DOHH2 (cell line): ENCODE results near the gene METTL8.

Experiments used
- H3F3A ChIP-seq: fragments of 200-600 bp; sonication (generic), shearing (Covaris generic); 2 replicates; pipeline ENCODE4 v1.6.0; 2016; ENCODE audit warnings: antibody characterized with exemption, mild to moderate bottlenecking; ENCODE audit not compliant: control insufficient read depth, insufficient read depth
- H3K27ac ChIP-seq: fragments of 200-600 bp; sonication (generic); 2 replicates; pipeline ENCODE4 v1.5.1; 2014; ENCODE audit warnings: low read depth, mild to moderate bottlenecking, low read length, moderate library complexity
- H3K27me3 ChIP-seq: fragments of 200-600 bp; sonication (generic); 2 replicates; pipeline ENCODE4 v1.6.1; 2014; ENCODE audit warnings: mild to moderate bottlenecking, low read length, mixed read lengths; ENCODE audit not compliant: control insufficient read depth
- H3K36me3 ChIP-seq: fragments of 200-600 bp; sonication (generic); 2 replicates; pipeline ENCODE4 v1.6.1; 2014; ENCODE audit warnings: mild to moderate bottlenecking, low read length, moderate library complexity, mixed read lengths; ENCODE audit not compliant: control insufficient read depth
- H3K4me1 ChIP-seq: fragments of 200-600 bp; sonication (generic); 2 replicates; pipeline ENCODE4 v1.6.1; 2014; ENCODE audit warnings: mild to moderate bottlenecking, low read length, mixed read lengths; ENCODE audit not compliant: control insufficient read depth
- H3K4me2 ChIP-seq: fragments of 200-600 bp; sonication (generic); 2 replicates; pipeline ENCODE4 v1.6.0; 2014; ENCODE audit warnings: mild to moderate bottlenecking, low read length, moderate library complexity
- H3K4me3 ChIP-seq: fragments of 200-600 bp; sonication (generic); 2 replicates; pipeline ENCODE4 v1.5.1; 2014; ENCODE audit warnings: mild to moderate bottlenecking, low read length, mixed read lengths
- H3K79me2 ChIP-seq: fragments of 200-600 bp; sonication (generic); 2 replicates; pipeline ENCODE4 v1.6.1; 2014; ENCODE audit warnings: mild to moderate bottlenecking, low read length, mixed read lengths; ENCODE audit not compliant: control insufficient read depth
- H3K9me2 ChIP-seq: fragments of 200-600 bp; sonication (generic); replicated peaks from 2 replicates; pipeline ENCODE4 v1.6.1; 2014; ENCODE audit warnings: mild to moderate bottlenecking, low read length, mixed read lengths; ENCODE audit not compliant: control insufficient read depth
- H3K9me3 ChIP-seq: fragments of 200-600 bp; sonication (generic); 2 replicates; pipeline ENCODE4 v1.6.1; 2014; ENCODE audit warnings: antibody characterized with exemption, low read length, mixed read lengths; ENCODE audit not compliant: control insufficient read depth, insufficient read depth
- H4K20me1 ChIP-seq: fragments of 200-600 bp; sonication (generic); 2 replicates; pipeline ENCODE4 v1.6.0; 2014; ENCODE audit warnings: low read depth, mild to moderate bottlenecking, antibody characterized with exemption, low read length, moderate library complexity; ENCODE audit not compliant: control insufficient read depth, insufficient read depth
- CTCF ChIP-seq: fragments of 200-600 bp; sonication (generic); IDR thresholded peaks from one replicate; pipeline ENCODE4 v1.5.1; 2014; ENCODE audit warnings: antibody characterized with exemption, mild to moderate bottlenecking, low read depth, low read length; ENCODE audit not compliant: poor library complexity, severe bottlenecking
- EZH2phosphoT487 ChIP-seq: fragments of 200-600 bp; sonication (generic); IDR thresholded peaks from 2 replicates; pipeline ENCODE4 v1.6.1; 2017; ENCODE audit warnings: borderline replicate concordance, mild to moderate bottlenecking, antibody characterized with exemption, low read length, moderate library complexity, mixed read lengths

METTL8 gene

DNA sequence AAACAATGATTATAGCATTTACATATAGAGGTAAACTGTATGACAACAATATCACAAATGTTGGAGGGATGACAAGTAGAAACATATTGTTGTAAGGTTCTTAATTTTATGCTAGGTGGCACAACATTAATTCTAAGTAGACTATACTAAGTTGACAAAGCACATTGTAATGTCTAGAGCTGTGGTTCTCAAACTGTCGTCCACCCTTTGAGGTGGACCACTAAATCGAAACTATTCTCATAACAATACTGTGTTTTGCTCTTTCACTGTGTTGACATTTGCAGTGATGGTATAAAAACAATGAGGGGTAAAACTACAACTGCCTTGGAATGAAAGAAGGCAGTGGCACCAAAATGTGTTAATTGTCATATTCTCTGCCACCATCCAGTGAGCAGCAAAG lies 66.1 kb downstream of the METTL8 start:
- H3K9me2 ChIP-seq = no peaks in the 10 kb centered on the region
- H3K36me3 ChIP-seq = no peaks in the 10 kb centered on the region
- H4K20me1 ChIP-seq = no peaks in the 10 kb centered on the region
- H3K27me3 ChIP-seq = no peaks in the 10 kb centered on the region
- TF ChIP-seq EZH2phosphoT487 = no peak
- TF ChIP-seq CTCF = no peak
- H3K4me2 ChIP-seq = no peak overlapping the region
- 0 out of 2 replicates have a peak, but pooled peaks cover 2% of the 10 kb centered on the region for H3F3A ChIP-seq
- H3K79me2 ChIP-seq = no peaks in the 10 kb centered on the region
- no peak overlapping the region for H3K27ac ChIP-seq
- H3K4me1 ChIP-seq = no peaks in the 10 kb centered on the region
- H3K9me3 ChIP-seq = no peaks in the 10 kb centered on the region
- no peak overlapping the region for H3K4me3 ChIP-seq

DNA sequence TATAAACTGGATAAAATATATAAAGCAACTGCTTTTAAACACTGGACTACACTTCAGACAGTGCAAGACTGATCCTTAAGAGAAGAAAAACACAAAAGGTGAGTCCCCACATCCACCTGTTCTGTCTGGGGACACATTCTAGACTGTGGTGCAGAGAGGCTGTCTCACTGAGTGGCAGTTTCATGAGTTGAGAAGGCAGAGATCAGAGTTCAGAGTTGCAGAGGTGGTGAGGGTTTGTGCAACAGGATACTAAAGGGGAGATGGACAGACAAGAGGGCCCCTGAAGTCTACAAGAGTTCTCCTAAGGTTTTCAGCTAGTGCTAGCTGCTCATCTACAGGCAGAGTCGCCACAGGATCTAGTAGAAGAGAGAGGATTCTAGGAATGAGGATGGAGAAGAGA lies 68.0 kb downstream of the METTL8 start:
- Histone ChIP-seq H3K27me3 (no peaks in the 10 kb centered on the region), H3K27ac (no peak overlapping the region), H3K9me3 (no peaks in the 10 kb centered on the region), H3F3A (0 out of 2 replicates have a peak, but pooled peaks cover under 1% of the 10 kb centered on the region), H3K79me2 (no peaks in the 10 kb centered on the region), H3K4me2 (no peak overlapping the region), H3K9me2 (no peaks in the 10 kb centered on the region), H4K20me1 (no peaks in the 10 kb centered on the region), H3K36me3 (no peaks in the 10 kb centered on the region), H3K4me3 (no peak overlapping the region), H3K4me1 (peaks cover 9% of the 10 kb centered on the region)
- no peak for TF ChIP-seq EZH2phosphoT487
- no peak for TF ChIP-seq CTCF

DNA sequence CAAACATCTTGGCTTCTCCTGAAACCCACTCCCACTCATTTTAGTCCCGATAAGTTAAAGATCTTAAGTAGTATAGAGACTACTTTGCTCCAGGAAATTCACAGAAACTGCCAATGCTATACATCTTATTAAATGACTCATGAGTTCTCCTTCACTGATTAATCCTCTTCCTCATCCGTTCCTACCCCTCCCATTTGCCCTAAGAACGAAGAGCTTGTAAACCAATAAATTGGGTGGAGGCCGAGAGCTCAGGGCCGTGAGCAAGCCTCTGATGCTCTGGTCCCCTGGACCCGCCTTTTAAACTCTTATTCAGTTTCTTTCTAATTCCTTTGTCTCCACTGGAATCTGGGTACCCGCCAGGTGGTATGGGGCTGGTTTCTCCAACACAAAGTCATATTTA lies 68.6 kb downstream of the METTL8 start:
- no peaks in the 10 kb centered on the region for H4K20me1 ChIP-seq
- H3K36me3 ChIP-seq = peaks cover under 1% of the 10 kb centered on the region; the same call in 1 of the 2 replicates
- H3F3A ChIP-seq = no peaks in the 10 kb centered on the region
- H3K27me3 ChIP-seq = no peaks in the 10 kb centered on the region
- H3K27ac ChIP-seq = no peak overlapping the region
- H3K4me3 ChIP-seq = no peak overlapping the region
- peaks cover 9% of the 10 kb centered on the region for H3K4me1 ChIP-seq
- H3K79me2 ChIP-seq = no peaks in the 10 kb centered on the region
- TF ChIP-seq EZH2phosphoT487 (no peak), CTCF (no peak)
- no peaks in the 10 kb centered on the region for H3K9me2 ChIP-seq
- H3K9me3 ChIP-seq = no peaks in the 10 kb centered on the region
- H3K4me2 ChIP-seq = no peak overlapping the region
